ENCODE data around the gene RBMX.

DNA sequence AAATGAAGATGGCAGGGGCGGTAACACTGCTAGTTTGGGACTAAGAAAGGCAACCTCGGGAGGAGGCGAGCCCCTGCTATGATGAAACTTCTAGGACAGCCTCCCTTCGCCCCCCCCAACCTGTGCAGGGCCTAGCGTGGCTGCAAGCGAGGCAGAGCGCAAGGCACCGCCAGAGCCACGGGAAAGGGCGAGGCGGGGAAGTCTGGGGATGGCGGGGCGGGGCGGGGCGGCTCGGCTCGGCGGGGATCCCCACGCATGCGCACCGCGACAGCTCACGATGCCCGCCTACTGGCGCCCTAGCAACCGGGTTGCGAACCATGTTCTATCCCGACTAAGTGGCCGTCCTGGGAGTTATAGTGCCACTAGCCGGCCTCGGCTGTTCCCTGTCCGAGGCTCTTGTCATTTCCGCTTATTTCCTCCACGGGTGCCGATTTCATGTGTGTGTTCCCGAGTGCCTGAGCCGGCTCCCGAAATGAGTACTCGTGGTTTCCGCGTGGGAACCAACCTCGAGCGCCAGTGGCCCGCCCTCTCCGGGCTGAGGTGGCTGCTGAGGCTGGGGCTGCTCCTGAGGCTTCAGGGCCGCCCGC, 28.7 kb upstream of the RBMX start:
- TF ChIP-seq, protein P1, sequence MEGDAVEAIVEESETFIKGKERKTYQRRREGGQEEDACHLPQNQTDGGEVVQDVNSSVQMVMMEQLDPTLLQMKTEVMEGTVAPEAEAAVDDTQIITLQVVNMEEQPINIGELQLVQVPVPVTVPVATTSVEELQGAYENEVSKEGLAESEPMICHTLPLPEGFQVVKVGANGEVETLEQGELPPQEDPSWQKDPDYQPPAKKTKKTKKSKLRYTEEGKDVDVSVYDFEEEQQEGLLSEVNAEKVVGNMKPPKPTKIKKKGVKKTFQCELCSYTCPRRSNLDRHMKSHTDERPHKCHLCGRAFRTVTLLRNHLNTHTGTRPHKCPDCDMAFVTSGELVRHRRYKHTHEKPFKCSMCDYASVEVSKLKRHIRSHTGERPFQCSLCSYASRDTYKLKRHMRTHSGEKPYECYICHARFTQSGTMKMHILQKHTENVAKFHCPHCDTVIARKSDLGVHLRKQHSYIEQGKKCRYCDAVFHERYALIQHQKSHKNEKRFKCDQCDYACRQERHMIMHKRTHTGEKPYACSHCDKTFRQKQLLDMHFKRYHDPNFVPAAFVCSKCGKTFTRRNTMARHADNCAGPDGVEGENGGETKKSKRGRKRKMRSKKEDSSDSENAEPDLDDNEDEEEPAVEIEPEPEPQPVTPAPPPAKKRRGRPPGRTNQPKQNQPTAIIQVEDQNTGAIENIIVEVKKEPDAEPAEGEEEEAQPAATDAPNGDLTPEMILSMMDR (IDR thresholded peaks at IDR 0.05), result no peak
- no peak for TF ChIP-seq ZNF219 (CRISPR knock-in tag; IDR thresholded peaks at IDR 0.05; ENCODE audit: borderline replicate concordance)
- TF ChIP-seq FOXJ3 (CRISPR knock-in tag; IDR thresholded peaks at IDR 0.05; ENCODE audit: borderline replicate concordance), result no peak
- no peak for TF ChIP-seq ATF3 (CRISPR knock-in tag; conservative IDR thresholded peaks at IDR 0.05)
- TF ChIP-seq, protein P2, sequence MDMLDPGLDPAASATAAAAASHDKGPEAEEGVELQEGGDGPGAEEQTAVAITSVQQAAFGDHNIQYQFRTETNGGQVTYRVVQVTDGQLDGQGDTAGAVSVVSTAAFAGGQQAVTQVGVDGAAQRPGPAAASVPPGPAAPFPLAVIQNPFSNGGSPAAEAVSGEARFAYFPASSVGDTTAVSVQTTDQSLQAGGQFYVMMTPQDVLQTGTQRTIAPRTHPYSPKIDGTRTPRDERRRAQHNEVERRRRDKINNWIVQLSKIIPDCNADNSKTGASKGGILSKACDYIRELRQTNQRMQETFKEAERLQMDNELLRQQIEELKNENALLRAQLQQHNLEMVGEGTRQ (CRISPR knock-in tag; IDR thresholded peaks at IDR 0.05), result no peak
- no peak for TF ChIP-seq FOXK1 (CRISPR knock-in tag; IDR thresholded peaks at IDR 0.05)
- TF ChIP-seq ZNF423 (CRISPR knock-in tag; IDR thresholded peaks at IDR 0.05), result no peak
- TF ChIP-seq NR3C1 (CRISPR knock-in tag; conservative IDR thresholded peaks at IDR 0.05; ENCODE audit: low read depth), result no peak
- TF ChIP-seq, protein P3, sequence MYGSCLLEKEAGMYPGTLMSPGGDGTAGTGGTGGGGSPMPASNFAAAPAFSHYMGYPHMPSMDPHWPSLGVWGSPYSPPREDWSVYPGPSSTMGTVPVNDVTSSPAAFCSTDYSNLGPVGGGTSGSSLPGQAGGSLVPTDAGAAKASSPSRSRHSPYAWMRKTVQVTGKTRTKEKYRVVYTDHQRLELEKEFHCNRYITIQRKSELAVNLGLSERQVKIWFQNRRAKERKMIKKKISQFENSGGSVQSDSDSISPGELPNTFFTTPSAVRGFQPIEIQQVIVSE (CRISPR knock-in tag; IDR thresholded peaks at IDR 0.05; ENCODE audit: borderline replicate concordance), result no peak
- TF ChIP-seq ZNF263 (CRISPR knock-in tag; IDR thresholded peaks at IDR 0.05; ENCODE audit: low read depth), result no peak
